ENCODE results near the gene NUCKS1.

Gene NUCKS1

GRCh38 chr1:205770618-205771017 lies 20.6 kb upstream of the NUCKS1 start:
- DNase-seq (ENCODE audit: low spot score) = no peak

DNA sequence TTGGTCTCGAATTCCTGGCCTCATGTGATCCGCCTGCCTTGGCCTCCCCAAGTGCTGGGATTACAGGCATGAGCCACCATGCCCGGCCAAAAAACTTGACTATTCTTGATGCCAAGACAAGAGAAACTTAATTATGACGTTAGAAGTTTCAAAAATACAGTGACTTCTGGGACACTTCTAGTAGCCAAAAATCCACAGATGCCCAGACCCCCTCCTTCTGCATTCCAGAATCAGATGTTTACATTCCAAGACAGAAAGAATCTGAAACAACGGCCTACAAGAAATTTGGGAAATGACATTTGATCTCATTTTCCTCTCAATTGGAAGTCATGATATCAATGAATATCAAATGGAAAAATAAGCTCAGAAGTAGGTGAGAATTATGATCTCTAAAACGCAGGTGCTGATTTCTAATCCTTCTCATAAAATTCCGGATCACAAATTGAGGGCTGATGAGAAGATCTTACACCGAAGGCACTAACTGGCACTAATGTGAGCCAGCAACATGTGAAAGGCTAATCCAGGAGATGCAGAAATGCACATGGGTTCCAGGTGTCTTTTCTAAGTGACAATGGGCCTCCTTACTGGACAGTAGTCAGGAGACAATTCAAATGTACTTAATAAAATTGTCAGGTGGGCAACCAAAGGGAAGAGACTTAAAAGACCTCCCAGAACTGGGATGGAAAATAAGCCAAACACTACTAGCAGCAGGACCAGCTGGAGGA lies 19.8 kb upstream of the NUCKS1 start:
- peak; percentile 64 for DNase-seq (ENCODE audit: low spot score)

DNA sequence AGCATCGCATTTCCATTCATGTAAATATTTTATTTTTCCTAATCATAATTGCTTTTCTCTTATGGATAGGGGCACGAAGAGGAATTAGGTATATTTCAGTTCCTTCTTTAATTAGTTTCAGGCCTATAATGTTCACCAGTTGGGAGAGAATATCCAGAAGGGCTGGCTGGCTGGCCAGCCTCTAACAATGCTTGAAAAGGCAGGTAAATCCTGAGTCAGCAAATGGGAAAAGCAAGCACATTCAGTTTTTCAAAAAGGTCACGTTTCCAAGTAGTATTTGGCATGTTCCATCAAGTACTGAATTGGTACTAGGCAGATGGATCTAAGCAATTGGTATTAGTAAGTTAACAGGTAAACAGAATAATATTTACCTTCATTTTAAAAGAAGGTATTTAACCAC lies 17.3 kb upstream of the NUCKS1 start:
- no peak for DNase-seq (ENCODE audit: low spot score)

DNA sequence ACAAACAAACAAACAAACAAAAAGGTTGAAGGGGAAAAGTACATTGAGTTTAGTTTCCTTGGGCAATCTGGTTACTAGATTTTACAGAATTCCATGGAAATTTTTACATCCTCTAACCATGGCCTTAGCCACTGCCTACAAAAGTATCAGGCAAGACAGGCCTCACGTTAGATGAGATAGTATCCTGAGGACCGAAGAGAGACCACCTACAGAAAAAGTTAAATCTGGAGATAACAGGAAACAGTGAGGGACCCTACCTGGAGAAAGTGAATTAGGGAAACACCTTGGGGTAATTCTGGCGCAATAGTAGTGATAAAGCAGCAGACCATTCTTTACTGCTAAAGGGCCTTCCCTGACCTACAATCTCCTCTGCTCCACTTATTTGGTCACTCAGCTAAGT lies 16.6 kb upstream of the NUCKS1 start:
- DNase-seq (ENCODE audit: low spot score) = no peak

DNA sequence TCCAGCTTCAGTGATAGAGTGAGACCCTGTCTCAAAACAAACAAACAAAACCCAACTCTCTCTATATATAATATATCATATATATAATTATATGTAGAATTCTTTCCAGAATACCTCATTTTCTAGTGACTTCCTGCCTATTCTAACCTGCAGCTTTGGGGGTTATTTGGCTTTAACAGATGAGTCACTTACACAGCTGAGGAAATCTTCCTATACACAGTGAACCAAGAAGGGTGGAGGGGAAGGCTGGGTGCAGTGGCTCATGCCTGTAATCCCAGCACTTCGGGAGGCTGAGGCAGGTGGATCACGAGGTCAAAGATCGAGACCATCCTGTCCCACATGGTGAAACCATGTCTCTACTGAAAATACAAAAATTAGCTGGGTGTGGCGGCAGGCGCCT lies 16.1 kb upstream of the NUCKS1 start:
- DNase-seq (ENCODE audit: low spot score) = no peak

DNA sequence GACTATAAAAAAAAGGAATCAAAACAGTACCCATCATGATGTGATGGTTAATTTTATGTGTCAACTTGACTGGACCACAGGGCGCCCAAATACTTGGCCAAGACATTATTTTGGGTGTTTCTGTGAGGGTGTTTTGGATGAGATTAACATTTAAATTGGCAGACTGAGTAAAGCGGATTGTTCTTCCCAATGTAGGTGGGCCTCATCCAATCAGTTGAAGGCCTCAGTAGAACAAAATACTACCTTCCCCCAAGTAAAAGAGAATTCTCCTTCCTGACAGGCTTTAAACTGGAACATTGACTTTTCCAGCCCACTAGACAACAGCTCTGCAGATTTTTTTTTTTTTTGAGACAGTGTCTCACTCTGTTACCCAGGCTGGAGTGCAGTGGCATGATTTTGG lies 14.6 kb upstream of the NUCKS1 start:
- no peak for DNase-seq (ENCODE audit: low spot score)

- DNase-seq (ENCODE audit: low spot score) = no peak
Observed at GRCh38 chr1:205763980-205764379, 14.0 kb upstream of the NUCKS1 start.

GRCh38 chr1:205760606-205761005 lies 10.6 kb upstream of the NUCKS1 start:
- no peak for DNase-seq (ENCODE audit: low spot score)

DNA sequence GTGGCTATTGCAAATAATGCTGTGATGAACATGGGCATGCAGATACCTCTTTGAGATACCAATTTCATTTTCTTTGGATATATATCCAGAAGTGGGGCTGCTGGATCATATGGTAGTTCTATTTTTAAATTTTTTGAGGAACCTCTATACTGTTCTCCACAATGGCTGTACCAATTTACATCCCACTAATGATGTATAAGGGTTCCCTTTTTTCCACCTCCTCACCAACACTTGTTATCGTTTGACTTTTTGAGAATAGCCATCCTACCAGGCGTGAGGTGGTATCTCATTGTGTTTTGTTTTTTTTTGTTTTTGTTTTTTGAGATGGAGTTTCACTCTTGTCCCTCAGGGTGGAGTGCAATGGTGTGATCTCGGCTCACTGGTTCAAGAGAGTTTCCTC lies 6.6 kb upstream of the NUCKS1 start:
- no peak for DNase-seq (ENCODE audit: low spot score)

DNA sequence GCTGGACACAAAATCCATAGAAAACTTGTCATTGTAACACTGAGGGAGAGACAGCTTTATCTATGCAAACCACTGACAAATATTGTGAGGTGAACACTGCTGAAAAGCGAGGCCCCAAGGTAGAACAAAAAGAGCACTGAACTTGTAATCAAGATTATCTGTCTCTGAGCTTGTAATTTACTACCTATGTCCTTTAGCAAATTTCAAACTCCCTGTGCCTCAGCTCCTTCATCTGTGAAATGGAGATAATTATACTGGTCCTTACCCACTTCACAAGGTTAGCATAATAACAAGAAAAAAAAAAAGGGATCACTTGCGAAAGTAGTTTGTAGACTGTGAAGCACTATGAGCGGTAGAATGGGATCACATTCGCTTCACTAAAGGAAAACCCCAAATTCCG lies 4.9 kb upstream of the NUCKS1 start:
- no peak for DNase-seq (ENCODE audit: low spot score)

DNA sequence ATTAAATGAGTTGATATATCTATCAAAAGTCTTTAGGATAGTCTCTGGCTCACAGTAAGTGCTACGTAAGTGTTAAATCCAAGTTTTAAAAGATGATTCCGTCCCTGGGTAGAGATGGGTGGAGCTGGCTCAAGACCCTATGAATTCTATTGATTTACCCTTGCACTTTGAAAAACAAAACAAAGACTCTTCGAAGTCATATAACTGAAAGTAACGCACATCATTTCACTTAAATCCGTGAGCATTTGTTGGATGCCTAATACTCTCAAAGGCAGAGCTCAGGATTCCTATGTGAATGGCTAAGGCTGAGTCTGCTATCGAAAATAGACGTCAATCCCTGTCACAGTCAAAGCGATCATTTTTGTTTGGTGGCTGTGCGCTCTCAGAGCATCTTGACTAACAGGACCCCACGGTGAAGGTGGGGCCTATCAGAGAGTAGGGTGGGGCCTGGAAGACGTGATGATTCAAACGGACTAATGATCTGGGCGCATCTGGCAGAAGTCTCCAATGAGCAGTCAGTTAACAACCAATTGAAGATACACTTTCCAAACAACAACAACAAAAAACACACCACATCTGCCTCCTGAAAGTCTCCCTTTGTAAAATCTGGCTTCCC lies 1.2 kb upstream of the NUCKS1 start:
- no peak for DNase-seq (ENCODE audit: low spot score)

- DNase-seq (ENCODE audit: low spot score) = peak; percentile 97
Observed at GRCh38 chr1:205749234-205750137, 496 bp downstream of the NUCKS1 start.

GRCh38 chr1:205748403-205749233 lies 1.4 kb downstream of the NUCKS1 start:
- DNase-seq (ENCODE audit: low spot score) = peak; percentile 58

DNA sequence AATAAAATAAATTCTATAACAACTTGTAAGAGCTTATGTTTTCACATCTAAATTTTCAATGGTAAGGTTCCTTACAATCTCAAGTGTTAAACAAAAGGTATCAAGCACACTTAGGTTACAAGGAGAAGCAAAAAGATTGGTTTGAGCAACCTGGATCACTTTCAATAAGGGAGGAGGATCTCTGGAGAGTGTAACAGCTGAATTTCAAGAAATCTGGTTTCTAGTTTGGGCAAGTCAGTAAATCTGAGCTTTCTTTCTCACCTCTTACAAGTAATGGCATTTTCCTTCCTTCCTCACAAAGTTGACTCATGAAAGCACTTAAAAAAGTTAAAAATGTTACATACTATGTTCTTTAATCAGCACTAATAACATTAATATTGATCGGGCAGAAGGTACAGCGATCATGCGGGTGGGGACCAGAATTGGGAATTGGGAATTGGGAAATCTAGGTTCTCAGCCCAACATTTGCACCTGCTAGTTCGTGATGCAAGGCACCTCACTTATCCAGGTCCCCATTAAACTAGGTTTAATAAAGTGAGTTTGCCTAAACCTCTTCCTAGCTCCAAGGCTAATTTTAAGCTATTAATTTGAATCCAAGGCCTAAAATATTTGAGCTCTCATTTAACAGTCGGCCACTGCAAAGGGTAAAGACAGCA lies 3.1 kb downstream of the NUCKS1 start:
- DNase-seq (ENCODE audit: low spot score) = no peak

DNA sequence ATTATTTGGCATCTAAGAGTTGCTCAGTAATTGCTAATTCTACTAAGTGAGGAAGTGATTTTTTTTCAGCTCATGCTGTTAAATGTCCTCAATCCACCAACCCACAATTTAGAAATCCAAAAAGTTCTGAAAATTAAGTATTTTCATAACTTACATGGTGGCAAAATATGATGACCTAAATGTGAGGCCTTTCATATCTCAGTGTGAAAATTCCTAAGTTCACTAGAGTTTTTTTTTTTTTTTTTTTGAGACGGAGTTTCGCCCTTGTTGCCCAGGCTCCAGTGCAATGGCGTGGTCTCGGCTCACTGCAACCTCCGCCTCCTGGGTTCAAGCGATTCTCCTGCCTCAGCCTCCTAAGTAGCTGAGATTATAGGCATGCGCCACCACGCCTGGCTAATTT lies 5.6 kb downstream of the NUCKS1 start:
- DNase-seq (ENCODE audit: low spot score) = no peak

GRCh38 chr1:205743977-205744376 lies 6.0 kb downstream of the NUCKS1 start:
- DNase-seq (ENCODE audit: low spot score) = no peak

DNA sequence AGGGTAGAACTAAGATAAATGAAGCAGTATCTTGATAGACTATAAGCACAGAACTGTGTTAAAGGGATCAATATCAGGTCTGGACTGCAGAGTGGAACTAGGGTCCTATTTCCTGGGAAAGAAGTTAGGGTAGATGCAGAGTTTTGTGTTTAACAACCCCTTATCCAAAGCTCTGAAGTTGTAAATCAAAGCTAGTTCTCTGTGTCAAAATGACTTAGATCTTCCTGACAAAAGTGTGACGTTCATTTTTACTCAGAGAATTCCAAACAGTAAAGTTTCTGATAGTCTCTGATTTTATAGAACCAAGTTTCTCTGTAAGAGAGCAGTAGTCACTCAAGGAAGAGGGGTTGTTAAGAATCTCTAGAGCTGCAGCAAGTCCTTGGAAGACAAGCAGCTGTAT lies 8.3 kb downstream of the NUCKS1 start:
- DNase-seq (ENCODE audit: low spot score) = no peak

DNA sequence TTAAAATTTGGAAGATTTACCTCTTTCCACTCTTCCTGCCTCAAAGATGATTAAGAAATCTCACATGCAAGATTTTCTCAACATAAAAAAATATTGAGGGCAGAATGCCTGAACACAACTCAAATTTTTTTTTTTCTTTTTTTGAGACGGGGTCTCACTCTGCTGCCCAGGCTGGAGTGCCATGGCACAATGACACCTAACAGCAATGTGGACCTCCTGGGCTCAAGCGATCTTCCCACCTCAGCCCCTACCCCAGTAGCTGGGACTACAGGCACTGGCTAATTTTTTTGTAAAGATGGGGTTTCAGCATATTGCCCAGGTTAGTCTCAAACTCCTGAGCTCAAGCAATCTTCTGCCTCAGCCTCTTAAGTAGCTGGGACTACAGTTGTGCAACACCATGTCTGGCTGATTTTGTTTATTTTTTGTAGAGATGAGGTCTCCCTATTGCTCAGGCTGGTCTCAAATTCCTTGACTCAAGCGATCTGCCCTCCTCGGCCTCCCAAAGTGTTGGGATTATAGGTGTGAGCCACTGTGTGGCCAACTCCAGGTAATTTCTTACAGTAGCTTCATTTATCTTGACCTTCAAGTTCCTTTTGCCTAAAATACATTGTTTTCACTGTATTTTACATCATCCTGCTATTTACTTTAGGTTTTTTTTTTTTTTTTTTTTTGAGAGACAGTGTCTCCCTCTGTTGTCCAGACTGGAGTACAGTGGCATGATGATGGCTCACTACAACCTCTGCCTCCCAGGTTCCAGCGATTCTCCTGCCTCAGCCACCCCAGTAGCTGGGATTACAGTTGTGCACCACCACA lies 10.4 kb downstream of the NUCKS1 start:
- no peak for DNase-seq (ENCODE audit: low spot score)

DNA sequence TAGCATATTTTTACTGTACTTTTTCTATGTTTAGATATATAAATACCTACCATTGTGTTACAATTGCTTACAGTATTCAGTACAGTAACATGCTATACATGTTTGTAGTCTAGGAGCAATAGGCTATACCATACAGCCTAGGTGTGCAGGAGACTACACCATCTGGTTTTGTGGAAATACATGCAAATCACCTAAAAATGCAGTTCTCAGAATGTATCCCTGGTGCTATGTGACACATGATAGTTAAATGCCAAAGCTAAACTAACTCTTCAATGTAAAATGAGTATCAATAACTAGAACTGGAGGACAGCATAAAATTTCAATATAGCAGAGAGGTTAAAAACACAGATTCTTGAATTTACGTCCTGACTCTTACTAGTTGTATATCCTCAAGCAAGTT lies 14.8 kb downstream of the NUCKS1 start:
- DNase-seq (ENCODE audit: low spot score) = no peak

GRCh38 chr1:205733438-205734175 lies 16.4 kb downstream of the NUCKS1 start:
- no peak for DNase-seq (ENCODE audit: low spot score)

Data from GM03348 (cell line).